Measurements from ENCODE around the gene C10orf71. TPM values are rescaled to one million over a fixed set of nuclear protein-coding genes. Genes with fewer than 3 reads are reported as not detected.

C10orf71 gene
- total and polyA plus RNA-seq, 2 donors (not counting 1 experiment from before 2014, with no cell fraction given), result not detected

DNA sequence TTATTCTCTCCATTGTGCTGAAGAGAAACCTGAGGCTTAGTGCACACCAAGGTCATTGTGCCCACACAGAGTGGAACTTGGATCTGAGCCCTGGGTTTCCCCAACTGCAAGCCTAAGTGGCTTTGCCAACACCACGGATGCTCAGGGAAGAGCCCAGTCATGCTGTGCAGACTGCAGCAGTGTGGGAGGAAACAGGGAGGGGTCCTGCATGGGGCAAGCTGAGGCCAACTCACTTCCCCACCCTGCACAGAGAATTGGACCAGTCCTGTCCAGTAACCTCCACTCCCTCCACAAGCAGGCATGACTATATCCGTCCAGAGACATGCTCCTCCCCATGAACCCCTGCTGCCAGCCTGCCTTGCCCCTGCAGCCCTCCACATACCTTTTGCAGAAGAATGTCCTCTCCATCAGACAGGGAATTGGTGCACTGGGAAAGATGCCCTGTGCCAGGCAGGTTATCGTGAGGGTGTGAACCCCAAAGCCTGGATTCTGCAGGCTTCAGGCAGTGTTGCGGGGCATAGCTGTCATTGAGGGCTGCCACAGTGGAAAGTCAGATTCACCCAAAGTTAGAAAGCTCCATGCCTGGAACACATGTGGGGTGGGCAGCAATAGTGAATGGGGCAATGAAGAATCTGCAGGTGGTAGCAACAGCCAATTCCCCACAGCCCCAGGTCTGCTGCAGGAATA is 52.0 kb downstream of the C10orf71 start:
- Mint-ChIP-seq H3K27me3 (peaks cover 7% of the 10 kb centered on the region), H3K4me1 (no peaks in the 10 kb centered on the region), H3K27ac (no peak overlapping the region), H3K4me3 (no peak overlapping the region), H3K9me3 (ENCODE audit: insufficient read depth) (peaks cover 5% of the 10 kb centered on the region)
- Histone ChIP-seq H4K20me1 (ENCODE audit: control insufficient read depth, insufficient read depth, low read length, poor library complexity, severe bottlenecking) (no peaks in the 10 kb centered on the region), H3K9ac (ENCODE audit: low read length) (no peak overlapping the region), H3K4me1 (ENCODE audit: control insufficient read depth in 2 of 2, insufficient read depth in 2 of 2, low read length in 2 of 2) (no peaks in the 10 kb centered on the region), H3K9me3 (ENCODE audit: control extremely low read depth in 1 of 3, control insufficient read depth in 2 of 3, insufficient read depth in 1 of 3, low read length in 2 of 3) (peaks cover 0 to 19% (median 8%) of the 10 kb centered on the region in 3 donors), H3K79me2 (ENCODE audit: control insufficient read depth, insufficient read depth, low read length) (no peaks in the 10 kb centered on the region), H3K27ac (ENCODE audit: low read length in 2 of 2) (no peak overlapping the region), H3K4me2 (replicated peaks; ENCODE audit: low read depth, low read length, poor library complexity, severe bottlenecking) (no peak overlapping the region), H3K36me3 (replicated peaks in 1 of 2; ENCODE audit: control extremely low read depth in 1 of 2, control insufficient read depth in 1 of 2, extremely low read depth in 1 of 2, insufficient read depth in 2 of 2, low read length in 1 of 2) (no peaks in the 10 kb centered on the region), H3K27me3 (replicated peaks in 1 of 4; ENCODE audit: control extremely low read depth in 1 of 4, control insufficient read depth in 3 of 4, insufficient read depth in 4 of 4, low read length in 3 of 4) (peaks cover 0 to 2% (median 0%) of the 10 kb centered on the region in 4 experiments), H2AFZ (ENCODE audit: insufficient read depth, low read depth, low read length, poor library complexity, severe bottlenecking) (no peak overlapping the region), H3K4me3 (ENCODE audit: control extremely low read depth in 1 of 5, extremely low read depth in 1 of 5, insufficient read depth in 1 of 5, low read depth in 2 of 5, low read length in 4 of 5) (no peak overlapping the region)
- intact Hi-C loops (cut with micrococcal nuclease), result no loop called here
- TF ChIP-seq EZH2 (IDR thresholded peaks at IDR 0.05; ENCODE audit: borderline replicate concordance, insufficient read depth, low read depth, low read length, poor library complexity, severe bottlenecking) (no peak), CTCF (IDR thresholded peaks at IDR 0.05) (no peak)
- ChIA-PET POLR2A (no interaction called here), CTCF (no interaction called here)
- ATAC-seq (ENCODE audit: low read depth) (no peak), DNase-seq (no peak)
- 79% methylated on average over 3 of the region's 4 CpGs for WGBS (ENCODE audit: insufficient coverage)

DNA sequence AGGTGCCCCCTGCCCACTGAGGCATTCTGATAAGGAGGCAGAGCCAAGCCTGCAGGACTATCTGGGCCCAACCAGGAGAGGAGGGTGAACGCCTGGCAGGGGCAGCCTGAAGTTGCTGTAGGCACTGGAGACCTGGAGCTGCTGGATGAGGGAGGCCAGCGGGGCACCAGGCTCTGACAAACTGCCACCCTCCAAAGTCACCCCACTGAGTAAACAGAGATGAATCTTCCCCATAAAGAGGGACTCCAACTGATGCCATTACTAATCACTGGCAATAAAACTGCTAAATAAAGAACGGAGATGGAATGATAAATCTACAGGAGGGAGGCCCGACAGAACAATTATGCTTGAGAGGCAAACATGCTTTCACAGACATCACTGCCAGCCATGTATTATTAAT is 52.7 kb downstream of the C10orf71 start:
- ChIA-PET CTCF (no interaction called here), POLR2A (no interaction called here)
- H3K36me3 ChIP-seq (replicated peaks in 1 of 2; ENCODE audit: control extremely low read depth in 1 of 2, control insufficient read depth in 1 of 2, extremely low read depth in 1 of 2, insufficient read depth in 2 of 2, low read length in 1 of 2), result no peaks in the 10 kb centered on the region
- TF ChIP-seq EZH2 (IDR thresholded peaks at IDR 0.05; ENCODE audit: borderline replicate concordance, insufficient read depth, low read depth, low read length, poor library complexity, severe bottlenecking), result no peak
- TF ChIP-seq CTCF (IDR thresholded peaks at IDR 0.05), result no peak
- peaks cover 0 to 19% (median 8%) of the 10 kb centered on the region in 3 donors for H3K9me3 ChIP-seq (ENCODE audit: control extremely low read depth in 1 of 3, control insufficient read depth in 2 of 3, insufficient read depth in 1 of 3, low read length in 2 of 3)
- WGBS (ENCODE audit: insufficient coverage), result no CpG with 5 or more reads among the region's 4 CpGs
- no peaks in the 10 kb centered on the region for H3K4me1 ChIP-seq (ENCODE audit: control insufficient read depth in 2 of 2, insufficient read depth in 2 of 2, low read length in 2 of 2)
- ATAC-seq (ENCODE audit: low read depth) (no peak), DNase-seq (no peak)
- H3K27ac ChIP-seq (ENCODE audit: low read length in 2 of 2), result no peak overlapping the region
- H4K20me1 ChIP-seq (ENCODE audit: control insufficient read depth, insufficient read depth, low read length, poor library complexity, severe bottlenecking), result no peaks in the 10 kb centered on the region
- intact Hi-C loops (cut with micrococcal nuclease), result no loop called here
- H3K79me2 ChIP-seq (ENCODE audit: control insufficient read depth, insufficient read depth, low read length), result no peaks in the 10 kb centered on the region
- Mint-ChIP-seq H3K27ac (no peak overlapping the region), H3K4me3 (no peak overlapping the region), H3K4me1 (no peaks in the 10 kb centered on the region), H3K9me3 (ENCODE audit: insufficient read depth) (peaks cover 5% of the 10 kb centered on the region), H3K27me3 (peaks cover 9% of the 10 kb centered on the region)
- no peak overlapping the region for H2AFZ ChIP-seq (ENCODE audit: insufficient read depth, low read depth, low read length, poor library complexity, severe bottlenecking)
- no peak overlapping the region for H3K9ac ChIP-seq (ENCODE audit: low read length)
- H3K4me3 ChIP-seq (ENCODE audit: control extremely low read depth in 1 of 5, extremely low read depth in 1 of 5, insufficient read depth in 1 of 5, low read depth in 2 of 5, low read length in 4 of 5), result no peak overlapping the region
- peaks cover 0 to 2% (median 0%) of the 10 kb centered on the region in 4 experiments for H3K27me3 ChIP-seq (replicated peaks in 1 of 4; ENCODE audit: control extremely low read depth in 1 of 4, control insufficient read depth in 3 of 4, insufficient read depth in 4 of 4, low read length in 3 of 4)
- H3K4me2 ChIP-seq (replicated peaks; ENCODE audit: low read depth, low read length, poor library complexity, severe bottlenecking), result no peak overlapping the region
